Left ventricle myocardium inferior (tissue), 1 donor: Measurements from ENCODE around the gene FAM118A. TPM values are rescaled to one million over a fixed set of nuclear protein-coding genes. Genes with fewer than 3 reads are reported as not detected.
A peak's percentile ranks its signal among the peaks of the same experiment; 100 is the strongest.

ENCODE experiments used
- DNase-seq: peaks from one replicate; pipeline ENCODE4 v3.0.0-alpha.2; 2020
- H3K27ac ChIP-seq: fragments of 200-600 bp; replicated peaks from 2 replicates; pipeline ENCODE4 v1.8.0; 2021
- H3K27me3 ChIP-seq: fragments of 200-600 bp; 2 replicates; pipeline ENCODE4 v1.8.0; 2021; ENCODE audit warnings: low read depth
- H3K36me3 ChIP-seq: fragments of 200-600 bp; 2 replicates; pipeline ENCODE4 v1.8.0; 2021
- H3K4me1 ChIP-seq: fragments of 200-600 bp; 2 replicates; pipeline ENCODE4 v1.8.0; 2021
- H3K4me3 ChIP-seq: fragments of 200-600 bp; 2 replicates; pipeline ENCODE4 v1.8.0; 2021; ENCODE audit warnings: mild to moderate bottlenecking, moderate library complexity
- H3K9me3 ChIP-seq: fragments of 200-600 bp; replicated peaks from 2 replicates; pipeline ENCODE4 v1.8.0; 2021
- CTCF ChIP-seq: fragments of 200-600 bp; IDR thresholded peaks from 2 replicates; pipeline ENCODE4 v1.8.0; 2021; ENCODE audit warnings: antibody characterized with exemption, mild to moderate bottlenecking, borderline replicate concordance
- intact Hi-C: fragments of 100-400 bp; cut with micrococcal nuclease; formaldehyde crosslinking; loops from one replicate; pipeline ENCODE4 v1.11.0; 2022
- total RNA-seq: library from RNA; stranded (reverse); fragmentation: NEBNext Ultra II Directional; extraction: Animal tissue kit (Norgen Biotek cat#: 25700); gene quantifications from one replicate; pipeline ENCODE4 v1.2.1, GENCODE V29; 2021
- donor health status: DM: no; HTN: yes; CAD: no; lungs with severe emphysema.

Gene FAM118A
- total RNA-seq, 1 donor from 2014 or later = 14.1 TPM

- Histone ChIP-seq H3K27ac (peak overlapping the region; percentile 82), H3K4me1 (peaks cover 69% of the 10 kb centered on the region), H3K27me3 (no peaks in the 10 kb centered on the region), H3K9me3 (no peaks in the 10 kb centered on the region), H3K4me3 (peak overlapping the region; percentile 37), H3K36me3 (peaks cover 8% of the 10 kb centered on the region)
- TF ChIP-seq CTCF = no peak
- intact Hi-C loops = no loop called here
- no peak for DNase-seq
Measured at GRCh38 chr22:45318558-45319323, 9.0 kb downstream of the FAM118A start.

- peaks cover 14% of the 10 kb centered on the region for H3K36me3 ChIP-seq
- DNase-seq = peak; percentile 45
- intact Hi-C loops = no loop called here
- H3K27me3 ChIP-seq = no peaks in the 10 kb centered on the region
- no peak overlapping the region for H3K4me3 ChIP-seq
- peaks cover 69% of the 10 kb centered on the region for H3K4me1 ChIP-seq
- H3K9me3 ChIP-seq = no peaks in the 10 kb centered on the region
- no peak for TF ChIP-seq CTCF
- H3K27ac ChIP-seq = peak overlapping the region; percentile 82
Measured at GRCh38 chr22:45319324-45319685, 9.6 kb downstream of the FAM118A start.

- H3K36me3 ChIP-seq = peaks cover 17% of the 10 kb centered on the region
- H3K27ac ChIP-seq = peak overlapping the region; percentile 82
- intact Hi-C loops = no loop called here
- no peaks in the 10 kb centered on the region for H3K27me3 ChIP-seq
- H3K4me1 ChIP-seq = peaks cover 76% of the 10 kb centered on the region
- H3K9me3 ChIP-seq = no peaks in the 10 kb centered on the region
- no peak for TF ChIP-seq CTCF
- DNase-seq = no peak
- no peak overlapping the region for H3K4me3 ChIP-seq
Measured at GRCh38 chr22:45320357-45320976, 10.7 kb downstream of the FAM118A start.

GRCh38 chr22:45321827-45322226 is 12.1 kb downstream of the FAM118A start:
- Histone ChIP-seq H3K27ac (no peak overlapping the region), H3K36me3 (peaks cover 21% of the 10 kb centered on the region), H3K4me1 (peaks cover 70% of the 10 kb centered on the region), H3K9me3 (no peaks in the 10 kb centered on the region), H3K4me3 (no peak overlapping the region), H3K27me3 (no peaks in the 10 kb centered on the region)
- no peak for DNase-seq
- intact Hi-C loops = no loop called here
- TF ChIP-seq CTCF = no peak

GRCh38 chr22:45322873-45323525 is 13.3 kb downstream of the FAM118A start:
- H3K27me3 ChIP-seq = no peaks in the 10 kb centered on the region
- H3K4me1 ChIP-seq = peaks cover 58% of the 10 kb centered on the region
- no peak for TF ChIP-seq CTCF
- H3K36me3 ChIP-seq = peaks cover 30% of the 10 kb centered on the region
- no peak for DNase-seq
- no peak overlapping the region for H3K4me3 ChIP-seq
- H3K9me3 ChIP-seq = no peaks in the 10 kb centered on the region
- intact Hi-C loops = no loop called here
- H3K27ac ChIP-seq = no peak overlapping the region
